Fibroblast of the aortic adventitia (primary cell): Measurements from ENCODE around the gene CELF5. TPM values are rescaled to one million over a fixed set of nuclear protein-coding genes. Genes with fewer than 3 reads are reported as not detected.

Experiments
- DNase-seq: peaks from one replicate; pipeline ENCODE4 v3.0.0-alpha.2; 2010; ENCODE audit warnings: low read depth
- H3K4me3 ChIP-seq: 2 replicates; pipeline ENCODE4 v1.5.1; 2011; ENCODE audit warnings: low read depth, mild to moderate bottlenecking, control low read depth, low read length, moderate library complexity
- CTCF ChIP-seq: IDR thresholded peaks from 2 replicates; pipeline ENCODE4 v1.5.1; 2011; ENCODE audit warnings: mild to moderate bottlenecking, low read length, control low read depth, inconsistent platforms; ENCODE audit not compliant: insufficient read depth
- total RNA-seq: library from RNA; depleted of rRNA; stranded (reverse); fragments of >200 nt; gene quantifications from 2 replicates; pipeline ENCODE4 v1.2.3, GENCODE V29; 2012; ENCODE audit warnings: low replicate concordance

Gene CELF5
- total RNA-seq, 1 donor = not detected

- no peak for TF ChIP-seq CTCF
- H3K4me3 ChIP-seq = no peak overlapping the region
- DNase-seq = no peak
Measured at GRCh38 chr19:3179739-3180293, 44.6 kb upstream of the CELF5 start.

DNA sequence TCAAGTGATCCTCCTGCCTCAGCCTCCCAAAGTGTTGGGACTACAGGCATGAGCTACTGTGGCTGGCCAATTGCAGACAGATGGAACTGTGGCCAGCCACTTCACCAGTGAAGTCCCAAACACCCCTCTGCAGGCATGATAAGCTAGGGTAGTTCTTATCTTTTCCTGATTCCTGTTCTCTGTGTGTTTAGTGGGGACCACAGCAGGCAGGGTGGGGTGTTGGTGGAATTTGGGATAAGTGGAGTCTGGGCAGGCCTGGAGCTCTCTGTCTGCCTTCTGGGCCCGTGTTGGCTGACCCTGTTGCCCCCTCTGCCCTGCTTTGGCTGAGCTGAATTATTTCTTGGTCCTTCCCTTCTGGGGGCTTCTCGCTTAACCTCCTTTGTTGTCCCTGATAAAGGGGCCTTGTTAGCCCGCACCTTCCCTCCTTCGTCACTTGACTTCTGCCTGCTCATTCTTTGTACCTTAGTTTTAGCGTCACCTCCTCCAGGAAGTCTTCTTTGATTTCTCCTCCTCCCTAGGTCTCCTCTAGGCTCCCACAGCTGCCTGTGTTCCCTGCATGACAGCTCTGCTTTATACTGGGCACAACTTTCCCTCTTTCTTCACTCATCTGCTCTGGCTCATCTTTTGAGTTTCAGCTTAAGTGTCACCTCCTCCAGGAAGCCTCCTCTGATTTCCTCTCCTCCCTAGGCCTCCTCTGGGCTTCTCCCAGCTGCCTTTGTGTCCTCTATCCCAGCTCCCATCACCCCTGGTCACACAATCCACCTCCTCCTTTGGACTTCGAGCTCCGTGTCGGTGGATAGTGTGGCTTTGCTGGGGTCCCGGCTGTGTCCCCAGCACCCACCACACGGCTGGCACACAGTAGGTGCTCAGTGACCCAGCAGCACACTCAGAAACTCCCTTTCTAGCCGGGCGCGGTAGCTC is 40.5 kb upstream of the CELF5 start:
- H3K4me3 ChIP-seq = no peak overlapping the region
- no peak for TF ChIP-seq CTCF
- DNase-seq = no peak

- DNase-seq = no peak
- H3K4me3 ChIP-seq = peak overlapping the region; percentile 74
- TF ChIP-seq CTCF = no peak
Measured at GRCh38 chr19:3184847-3185460, 39.5 kb upstream of the CELF5 start.

DNA sequence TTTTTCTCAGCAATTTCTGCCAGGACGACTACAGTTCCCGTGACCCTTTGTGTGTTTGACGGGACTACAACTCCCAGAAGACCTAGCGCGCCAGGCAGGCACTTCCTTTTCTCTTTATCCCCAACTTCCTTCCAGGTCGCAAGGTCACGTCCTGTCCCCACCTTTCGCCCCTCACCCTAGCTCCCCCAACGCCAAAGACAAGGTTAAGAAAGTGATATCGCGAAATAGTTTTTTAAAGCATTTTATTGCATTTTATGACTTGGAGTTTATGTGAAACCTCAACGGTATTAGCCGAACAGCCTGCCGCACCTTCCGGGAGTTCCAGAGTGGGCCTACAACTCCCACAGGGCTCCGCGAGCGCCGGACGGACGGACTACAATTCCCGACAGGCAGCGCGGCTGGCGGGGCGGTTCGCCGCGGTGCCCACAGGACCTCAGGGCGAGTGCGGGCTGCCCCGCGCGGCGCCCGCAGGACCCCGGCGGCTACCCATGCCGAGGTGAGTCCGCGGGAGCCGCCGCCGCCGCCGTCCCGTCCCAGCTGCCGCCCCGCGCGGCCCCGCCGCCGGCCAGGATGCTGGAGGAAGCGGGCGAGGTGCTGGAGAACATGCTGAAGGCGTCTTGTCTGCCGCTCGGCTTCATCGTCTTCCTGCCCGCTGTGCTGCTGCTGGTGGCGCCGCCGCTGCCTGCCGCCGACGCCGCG is 38.9 kb upstream of the CELF5 start, which contains the start of gene NCLN:
Gene NCLN, plus strand, starts transcription at position 470 of the 699 bp plus-strand sequence. Its CDS starts 101 bp downstream, at position 571.
- peak within 1 kb of the TSS; percentile 86 for H3K4me3 ChIP-seq
- no peak for TF ChIP-seq CTCF
- peak; percentile 96 for DNase-seq

DNA sequence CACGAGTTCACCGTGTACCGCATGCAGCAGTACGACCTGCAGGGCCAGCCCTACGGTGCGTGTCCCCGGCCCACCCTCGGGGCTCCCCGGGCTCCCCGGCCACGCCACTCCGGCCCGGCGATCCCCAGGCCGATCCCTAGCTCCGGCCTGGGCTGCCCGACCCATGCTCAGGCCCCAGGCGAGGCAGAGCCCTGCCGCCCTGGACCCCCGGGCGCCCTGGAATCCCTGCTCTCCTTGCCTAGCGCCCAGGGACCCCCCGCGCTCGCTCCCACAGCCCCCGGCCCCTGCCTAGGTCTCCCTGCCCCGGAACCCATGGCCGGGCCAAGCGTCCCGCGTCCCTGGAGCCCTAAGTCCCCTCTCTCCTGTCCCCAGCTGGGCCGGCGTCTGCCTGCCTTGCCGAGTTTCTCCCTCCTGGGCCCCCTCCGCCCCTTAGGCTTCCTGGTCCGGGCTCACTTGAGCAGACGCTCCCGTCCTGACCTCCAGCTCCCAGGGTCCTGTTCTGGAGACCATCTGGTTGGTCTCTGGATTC is 38.2 kb upstream of the CELF5 start:
- TF ChIP-seq CTCF = no peak
- DNase-seq = no peak
- H3K4me3 ChIP-seq = peak overlapping the region; percentile 86

- TF ChIP-seq CTCF = no peak
- DNase-seq = no peak
Measured at GRCh38 chr19:3186891-3187661, 37.4 kb upstream of the CELF5 start.

More at GRCh38 chr19:3186891-3187661, 37.4 kb upstream of the CELF5 start:
- peak overlapping the region; percentile 86 for H3K4me3 ChIP-seq
